Left lung (tissue), 10 donors: ENCODE measurements around the gene NSMCE3. TPM values are rescaled to one million over a fixed set of nuclear protein-coding genes. Genes with fewer than 3 reads are reported as not detected.

Experiments
- ATAC-seq: fragments of 200-7000 bp; cut with Tn5 transposase; one replicate; pipeline ENCODE4 v1.9.1; 2020; ENCODE audit warnings: moderate library complexity
- DNase-seq, 4 donors: peaks; one replicate each; pipeline ENCODE4 v3.0.0-alpha.2; 2013 to 2020
- H3K27ac ChIP-seq, 2 donors: fragments of 200-600 bp; sonication (generic) in 1 of 2; one replicate each; pipeline versions ENCODE4 v1.5.0 to v1.8.0; 2020 to 2021
- H3K27me3 ChIP-seq, 2 donors: fragments of 200-600 bp; sonication (generic) in 1 of 2; one replicate each; pipeline versions ENCODE4 v1.5.0 to v1.8.0; 2020 to 2021
- H3K36me3 ChIP-seq, 2 donors: fragments of 200-600 bp; sonication (generic) in 1 of 2; one replicate each; pipeline versions ENCODE4 v1.5.0 to v1.8.0; 2020 to 2021
- H3K4me1 ChIP-seq, 2 donors: fragments of 200-600 bp; one replicate each; pipeline ENCODE4 v1.8.0; 2021
- H3K4me3 ChIP-seq, 2 donors: fragments of 200-600 bp; sonication (generic) in 1 of 2; one replicate each; pipeline versions ENCODE4 v1.5.0 to v1.8.0; 2020 to 2021; ENCODE audit warnings: mild to moderate bottlenecking in 1 of 2
- H3K9me3 ChIP-seq, 2 donors: fragments of 200-600 bp; sonication (generic) in 1 of 2; one replicate each; pipeline versions ENCODE4 v1.5.0 to v1.8.0; 2020 to 2021
- CTCF ChIP-seq, 2 donors: fragments of 200-600 bp; sonication (generic) in 1 of 2; IDR thresholded peaks; one replicate each; pipeline versions ENCODE4 v1.5.0 to v1.8.0; 2021; ENCODE audit warnings: antibody characterized with exemption in 2 of 2
- intact Hi-C, 2 donors: fragments of 100-400 bp; cut with DNase I; formaldehyde crosslinking; loops; one replicate each; pipeline versions ENCODE4 v1.11.2 to v1.14.2; 2022
- polyA plus RNA-seq, 6 donors: library from polyadenylated mRNA; unstranded; fragments of 120-200 nt; gene quantifications; one replicate each; pipeline ENCODE4 v1.2.1, GENCODE V29; 2013; ENCODE audit not compliant: insufficient read length in 6 of 6
- total RNA-seq, 2 donors: library from RNA; stranded (reverse); fragmentation: NEBNext Ultra II Directional; extraction: Animal tissue kit (Norgen Biotek cat#: 25700); gene quantifications; one replicate each; pipeline ENCODE4 v1.2.1, GENCODE V29; 2021
- donor health status: DM: no; HTN: yes; CAD: no.
- donor health status: DM: no; HTN: no; CAD: no.

The NSMCE3 gene
- total and polyA plus RNA-seq, 8 donors, result 5.8 to 9.1 (median 7.3) TPM

GRCh38 chr15:29266052-29266582 is 3.5 kb downstream of the NSMCE3 start:
- H3K27me3 ChIP-seq, result no peaks in the 10 kb centered on the region
- TF ChIP-seq CTCF (IDR thresholded peaks at IDR 0.05), result no peak
- no peaks in the 10 kb centered on the region for H3K9me3 ChIP-seq
- H3K36me3 ChIP-seq, result no peaks in the 10 kb centered on the region
- H3K27ac ChIP-seq, result no peak overlapping the region
- intact Hi-C loops, result no loop called here
- H3K4me1 ChIP-seq, result peaks cover 9 to 33% of the 10 kb centered on the region in 2 donors
- DNase-seq (peak in 1 of 4 donors; percentile 55), ATAC-seq (no peak)
- H3K4me3 ChIP-seq, result no peak overlapping the region

- Histone ChIP-seq H3K4me1 (peaks cover 6 to 17% of the 10 kb centered on the region in 2 donors), H3K9me3 (no peaks in the 10 kb centered on the region), H3K27ac (no peak overlapping the region), H3K27me3 (no peaks in the 10 kb centered on the region), H3K36me3 (no peaks in the 10 kb centered on the region), H3K4me3 (no peak overlapping the region)
- no peak for TF ChIP-seq CTCF (IDR thresholded peaks at IDR 0.05)
- ATAC-seq (no peak), DNase-seq (no peak)
- intact Hi-C loops, result no loop called here
These were observed 6.3 kb downstream of the NSMCE3 start for GRCh38 chr15:29263289-29263688.

GRCh38 chr15:29262738-29263137 is 6.9 kb downstream of the NSMCE3 start:
- Histone ChIP-seq H3K4me1 (peaks cover under 1 to 12% of the 10 kb centered on the region in 2 donors), H3K4me3 (no peak overlapping the region), H3K9me3 (no peaks in the 10 kb centered on the region), H3K27ac (no peak overlapping the region), H3K36me3 (no peaks in the 10 kb centered on the region), H3K27me3 (no peaks in the 10 kb centered on the region)
- DNase-seq (no peak), ATAC-seq (no peak)
- TF ChIP-seq CTCF (IDR thresholded peaks at IDR 0.05), result no peak
- intact Hi-C loops, result no loop called here

- H3K4me1 ChIP-seq, result no peaks in the 10 kb centered on the region
- TF ChIP-seq CTCF (IDR thresholded peaks at IDR 0.05), result no peak
- DNase-seq (no peak), ATAC-seq (no peak)
- H3K36me3 ChIP-seq, result no peaks in the 10 kb centered on the region
- H3K27ac ChIP-seq, result no peak overlapping the region
- intact Hi-C loops, result no loop called here
- no peak overlapping the region for H3K4me3 ChIP-seq
- H3K27me3 ChIP-seq, result no peaks in the 10 kb centered on the region
- no peaks in the 10 kb centered on the region for H3K9me3 ChIP-seq
These were observed 8.7 kb downstream of the NSMCE3 start for GRCh38 chr15:29260896-29261295.

GRCh38 chr15:29259233-29259632 is 10.4 kb downstream of the NSMCE3 start:
- no peak for ATAC-seq

More at GRCh38 chr15:29259233-29259632, 10.4 kb downstream of the NSMCE3 start:
- no peak for DNase-seq
- no peak for TF ChIP-seq CTCF (IDR thresholded peaks at IDR 0.05)
- Histone ChIP-seq H3K4me1 (no peaks in the 10 kb centered on the region), H3K9me3 (no peaks in the 10 kb centered on the region), H3K4me3 (no peak overlapping the region), H3K36me3 (no peaks in the 10 kb centered on the region), H3K27ac (no peak overlapping the region), H3K27me3 (no peaks in the 10 kb centered on the region)
- intact Hi-C loops, result no loop called here
